Mesenchymal stem cell (in vitro differentiated cells and primary cell): ENCODE results near the gene ROPN1.
"Not testable (repeated sequence)": the region's sequence is repeated elsewhere in the genome, so short reads cannot be mapped to it uniquely, and the experiment has no call there.

Experiments
- DNase-seq: peaks from one replicate; pipeline ENCODE4 v3.0.0-alpha.2; 2013
- H2AFZ ChIP-seq: one replicate; pipeline ENCODE4 v1.6.1; 2013; ENCODE audit warnings: low read depth, mild to moderate bottlenecking, control low read depth, inconsistent platforms, low read length, moderate library complexity
- H2AK5ac ChIP-seq: 2 replicates; pipeline ENCODE4 v1.6.1; 2013; ENCODE audit warnings: low read length, moderate library complexity, mild to moderate bottlenecking, inconsistent platforms; ENCODE audit not compliant: severe bottlenecking
- H2BK120ac ChIP-seq: one replicate; pipeline ENCODE4 v1.6.1; 2013; ENCODE audit warnings: low read depth, mild to moderate bottlenecking, inconsistent platforms, low read length, moderate library complexity
- H2BK12ac ChIP-seq, 2 experiments: one replicate each; pipeline ENCODE4 v1.6.1; 2013; ENCODE audit warnings: inconsistent platforms in 2 of 2, low read length in 2 of 2, mild to moderate bottlenecking in 2 of 2, moderate library complexity in 2 of 2, control low read depth in 1 of 2
- H2BK15ac ChIP-seq: one replicate; pipeline ENCODE4 v1.6.1; 2013; ENCODE audit warnings: mild to moderate bottlenecking, low read depth, inconsistent platforms; ENCODE audit not compliant: poor library complexity, severe bottlenecking
- H2BK5ac ChIP-seq: 2 replicates; pipeline ENCODE4 v1.6.1; 2013; ENCODE audit warnings: low read depth, mild to moderate bottlenecking, low read length, control low read depth, inconsistent platforms; ENCODE audit not compliant: poor library complexity, severe bottlenecking
- H3K14ac ChIP-seq, 2 experiments: one replicate each; pipeline ENCODE4 v1.6.1; 2013; ENCODE audit warnings: inconsistent platforms in 2 of 2, low read length in 2 of 2, control low read depth in 1 of 2, mild to moderate bottlenecking in 1 of 2, moderate library complexity in 1 of 2
- H3K18ac ChIP-seq, 2 experiments: one replicate each; pipeline ENCODE4 v1.6.1; 2013; ENCODE audit warnings: inconsistent platforms in 2 of 2, low read length in 2 of 2, control low read depth in 1 of 2, low read depth in 1 of 2, mild to moderate bottlenecking in 1 of 2
- H3K23ac ChIP-seq, 2 experiments: one replicate each; pipeline ENCODE4 v1.6.1; 2013; ENCODE audit warnings: inconsistent platforms in 2 of 2, low read length in 2 of 2, mild to moderate bottlenecking in 2 of 2, moderate library complexity in 2 of 2, control low read depth in 1 of 2
- H3K27ac ChIP-seq: 2 replicates; pipeline ENCODE4 v1.5.1; 2013; ENCODE audit warnings: mild to moderate bottlenecking, moderate library complexity, low read length, control low read depth, inconsistent platforms; ENCODE audit not compliant: poor library complexity, severe bottlenecking
- H3K27me3 ChIP-seq, 2 experiments: 2 replicates each; pipeline versions ENCODE4 v1.6.1 to v1.7.0; 2013; ENCODE audit warnings: low read length in 2 of 2, mild to moderate bottlenecking in 2 of 2, moderate library complexity in 2 of 2, control low read depth in 1 of 2, inconsistent platforms in 1 of 2; ENCODE audit not compliant: control insufficient read depth in 1 of 2, insufficient read depth in 1 of 2
- H3K36me3 ChIP-seq, 2 experiments: 2 replicates each; pipeline versions ENCODE4 v1.6.1 to v1.7.0; 2013; ENCODE audit warnings: low read length in 2 of 2, control low read depth in 1 of 2, inconsistent platforms in 1 of 2, low read depth in 1 of 2, mild to moderate bottlenecking in 1 of 2; ENCODE audit not compliant: insufficient read depth in 2 of 2, control insufficient read depth in 1 of 2
- H3K4ac ChIP-seq, 2 experiments: one replicate each; pipeline ENCODE4 v1.6.1; 2013; ENCODE audit warnings: inconsistent platforms in 2 of 2, low read length in 2 of 2, mild to moderate bottlenecking in 2 of 2, moderate library complexity in 2 of 2, control low read depth in 1 of 2, low read depth in 1 of 2
- H3K4me1 ChIP-seq: 2 replicates; pipeline ENCODE4 v1.6.1; 2013; ENCODE audit warnings: low read depth, low read length, control low read depth; ENCODE audit not compliant: control insufficient read depth, insufficient read depth
- H3K4me2 ChIP-seq: 2 replicates; pipeline ENCODE4 v1.6.1; 2013; ENCODE audit warnings: low read length, mild to moderate bottlenecking, inconsistent platforms; ENCODE audit not compliant: poor library complexity, severe bottlenecking
- H3K4me3 ChIP-seq, 2 experiments: 2 replicates each; pipeline versions ENCODE4 v1.5.1 to v1.7.0; 2013; ENCODE audit warnings: low read length in 2 of 2, mild to moderate bottlenecking in 2 of 2, control low read depth in 1 of 2, low read depth in 1 of 2; ENCODE audit not compliant: insufficient read depth in 1 of 2
- H3K79me1 ChIP-seq: replicated peaks from 2 replicates; pipeline ENCODE4 v1.6.1; 2013; ENCODE audit warnings: mild to moderate bottlenecking, control low read depth, low read length, inconsistent platforms; ENCODE audit not compliant: poor library complexity, severe bottlenecking
- H3K9ac ChIP-seq: 2 replicates; pipeline ENCODE4 v1.7.0; 2013; ENCODE audit warnings: mild to moderate bottlenecking, low read length, moderate library complexity
- H3K9me3 ChIP-seq: 2 replicates; pipeline ENCODE4 v1.7.0; 2013; ENCODE audit warnings: mild to moderate bottlenecking, low read length; ENCODE audit not compliant: control insufficient read depth
- H4K8ac ChIP-seq: one replicate; pipeline ENCODE4 v1.6.1; 2013; ENCODE audit warnings: inconsistent platforms, mild to moderate bottlenecking, low read length, moderate library complexity
- H4K91ac ChIP-seq: one replicate; pipeline ENCODE4 v1.6.1; 2013; ENCODE audit warnings: mild to moderate bottlenecking, low read length, inconsistent platforms
- WGBS: methylation state at CpG from one replicate; pipeline ENCODE4 v1.1.7; 2013; ENCODE audit warnings: mixed read lengths; 5-methylcytosine and 5-hydroxymethylcytosine counted together

Gene ROPN1

GRCh38 chr3:124008321-124008720, 16.4 kb upstream of the ROPN1 start:
- H3K9ac ChIP-seq, H3K4me2 ChIP-seq, H3K4me1 ChIP-seq, H2BK12ac ChIP-seq, H4K8ac ChIP-seq, H2BK15ac ChIP-seq, H3K27ac ChIP-seq, H2BK120ac ChIP-seq, H3K18ac ChIP-seq, H4K91ac ChIP-seq, H3K36me3 ChIP-seq, H3K23ac ChIP-seq, H3K4me3 ChIP-seq, H2AK5ac ChIP-seq, H3K79me1 ChIP-seq, H3K14ac ChIP-seq, H3K9me3 ChIP-seq, DNase-seq, H2BK5ac ChIP-seq, H3K4ac ChIP-seq, H2AFZ ChIP-seq: not testable (repeated sequence)
- peaks cover 13 to 27% of the 10 kb centered on the region in 2 experiments for H3K27me3 ChIP-seq
- no CpG with 5 or more reads among the region's 1 CpG for WGBS

GRCh38 chr3:124007186-124007585, 15.3 kb upstream of the ROPN1 start:
- Histone ChIP-seq H2BK12ac (no peak overlapping the region), H3K9ac (no peak overlapping the region)
- 73% methylated on average over 4 of the region's 4 CpGs for WGBS

GRCh38 chr3:124002405-124003079, 10.6 kb upstream of the ROPN1 start:
- H2AK5ac ChIP-seq, H3K4me1 ChIP-seq, H3K4ac ChIP-seq, DNase-seq, H3K18ac ChIP-seq, H4K91ac ChIP-seq, H3K14ac ChIP-seq, H4K8ac ChIP-seq, H3K9me3 ChIP-seq, H3K4me3 ChIP-seq, H3K23ac ChIP-seq, H2BK120ac ChIP-seq, H3K9ac ChIP-seq, H2AFZ ChIP-seq, H2BK12ac ChIP-seq, H3K36me3 ChIP-seq, H3K4me2 ChIP-seq, H2BK15ac ChIP-seq, H3K27ac ChIP-seq, H3K79me1 ChIP-seq, H2BK5ac ChIP-seq: not testable (repeated sequence)
- peaks cover 45 to 64% of the 10 kb centered on the region in 2 experiments for H3K27me3 ChIP-seq
- no CpG with 5 or more reads among the region's 2 CpGs for WGBS

More at GRCh38 chr3:124007186-124007585, 15.3 kb upstream of the ROPN1 start:
- Histone ChIP-seq H2BK5ac (no peak overlapping the region), H3K4me1 (no peaks in the 10 kb centered on the region), H3K4me3 (no peak overlapping the region), H3K23ac (no peak overlapping the region), H2BK120ac (no peak overlapping the region), H2BK15ac (no peak overlapping the region), H4K91ac (no peak overlapping the region), H2AFZ (no peak overlapping the region), H3K4me2 (no peak overlapping the region), H3K9me3 (no peaks in the 10 kb centered on the region), H3K79me1 (no peaks in the 10 kb centered on the region), H3K14ac (no peak overlapping the region), H2AK5ac (no peak overlapping the region), H3K18ac (no peak overlapping the region), H4K8ac (no peak overlapping the region), H3K4ac (no peak overlapping the region), H3K27me3 (peaks cover 13 to 27% of the 10 kb centered on the region in 2 experiments), H3K27ac (no peak overlapping the region), H3K36me3 (no peaks in the 10 kb centered on the region)
- DNase-seq, result no peak

- H3K14ac ChIP-seq, H3K4me1 ChIP-seq, H4K91ac ChIP-seq, H3K18ac ChIP-seq, H3K4ac ChIP-seq, H4K8ac ChIP-seq, H3K4me3 ChIP-seq, H3K79me1 ChIP-seq, H3K36me3 ChIP-seq, H2AK5ac ChIP-seq, H3K27ac ChIP-seq, H3K23ac ChIP-seq, H2BK5ac ChIP-seq, DNase-seq, H2BK15ac ChIP-seq, H2BK12ac ChIP-seq, H3K9me3 ChIP-seq, H3K4me2 ChIP-seq, H2BK120ac ChIP-seq, H2AFZ ChIP-seq, H3K9ac ChIP-seq: not testable (repeated sequence)
- 65% methylated on average over 6 of the region's 6 CpGs for WGBS
- H3K27me3 ChIP-seq, result peaks cover 55 to 71% of the 10 kb centered on the region in 2 experiments
Observed at GRCh38 chr3:124001366-124001765, 9.4 kb upstream of the ROPN1 start.
